Activated T-helper 1 cell treated with anti-CD3 and anti-CD28 coated beads, Interleukin-12 subunit alpha, Interleukin-12 subunit beta, Interleukin-2, Interleukin-4 antibody, amounts not matched to agents 30 ng/mL and 10 ng/mL and 1 ng/mL, durations not matched to agents 14 hours and 24 hours and 36 hours (primary cell): ENCODE results near the gene KIF18A. TPM values are rescaled to one million over a fixed set of nuclear protein-coding genes. Genes with fewer than 3 reads are reported as not detected.
"Not testable (repeated sequence)": the region's sequence is repeated elsewhere in the genome, so short reads cannot be mapped to it uniquely, and the experiment has no call there.

Experiments used
- DNase-seq: peaks from one replicate; pipeline ENCODE4 v3.0.0; 2021; ENCODE audit warnings: low spot score
- H3K27ac Mint-ChIP-seq: one replicate; pipeline ENCODE4 v1.8.0; 2021; ENCODE audit warnings: mild to moderate bottlenecking, mixed read lengths
- H3K27me3 Mint-ChIP-seq: one replicate; pipeline ENCODE4 v1.8.0; 2022; ENCODE audit warnings: mild to moderate bottlenecking, moderate library complexity, mixed read lengths; ENCODE audit not compliant: insufficient read depth
- H3K36me3 Mint-ChIP-seq: one replicate; pipeline ENCODE4 v1.8.0; 2021; ENCODE audit warnings: low read depth, mixed read lengths
- H3K4me1 Mint-ChIP-seq: one replicate; pipeline ENCODE4 v1.8.0; 2021; ENCODE audit warnings: low read depth, mixed read lengths
- H3K4me3 Mint-ChIP-seq: one replicate; pipeline ENCODE4 v1.8.0; 2021; ENCODE audit warnings: mild to moderate bottlenecking, moderate library complexity, mixed read lengths
- H3K9me3 Mint-ChIP-seq: one replicate; pipeline ENCODE4 v1.8.0; 2021; ENCODE audit warnings: mixed read lengths
- intact Hi-C: fragments of 100-400 bp; cut with micrococcal nuclease; formaldehyde crosslinking; loops from one replicate; pipeline ENCODE4 v1.15.1; 2024
- total RNA-seq: library from RNA; stranded (reverse); gene quantifications from 2 replicates; pipeline ENCODE4 v1.2.3, GENCODE V29; 2022

The KIF18A gene
- total RNA-seq, 1 donor from 2014 or later: 13.1 TPM

GRCh38 chr11:28102300-28102699 is 5.7 kb downstream of the KIF18A start:
- H3K27me3 Mint-ChIP-seq, H3K36me3 Mint-ChIP-seq, H3K9me3 Mint-ChIP-seq, DNase-seq, H3K27ac Mint-ChIP-seq, H3K4me3 Mint-ChIP-seq: not testable (repeated sequence)
- intact Hi-C loops: loop anchor here (10.0 kb wide), 1 partner anchor 223 kb away; no protein-coding TSS in a partner anchor
- H3K4me1 Mint-ChIP-seq: peaks cover 50% of the 10 kb centered on the region

GRCh38 chr11:28100665-28101064 is 7.3 kb downstream of the KIF18A start:
- Mint-ChIP-seq H3K27ac (no peak overlapping the region), H3K27me3 (no peaks in the 10 kb centered on the region), H3K9me3 (no peaks in the 10 kb centered on the region), H3K4me1 (peaks cover 39% of the 10 kb centered on the region), H3K4me3 (no peak overlapping the region), H3K36me3 (peaks cover 9% of the 10 kb centered on the region)
- intact Hi-C loops: loop anchor here (10.0 kb wide), 1 partner anchor 224 kb away; no protein-coding TSS in a partner anchor
- DNase-seq: no peak

- intact Hi-C loops: loop anchor here (1.0 to 10.0 kb wide), 2 partner anchors 8 to 225 kb away; no protein-coding TSS in a partner anchor
- Mint-ChIP-seq H3K36me3 (peaks cover 15% of the 10 kb centered on the region), H3K9me3 (no peaks in the 10 kb centered on the region), H3K4me3 (no peak overlapping the region), H3K27ac (no peak overlapping the region), H3K27me3 (no peaks in the 10 kb centered on the region), H3K4me1 (peaks cover 33% of the 10 kb centered on the region)
- DNase-seq: no peak
Observed at GRCh38 chr11:28099715-28100114, 8.2 kb downstream of the KIF18A start.

- DNase-seq: no peak
- peaks cover 26% of the 10 kb centered on the region for H3K4me1 Mint-ChIP-seq
- peak overlapping the region; percentile 9 for H3K27ac Mint-ChIP-seq
- H3K27me3 Mint-ChIP-seq: no peaks in the 10 kb centered on the region
- H3K9me3 Mint-ChIP-seq: no peaks in the 10 kb centered on the region
- intact Hi-C loops: no loop called here
- no peak overlapping the region for H3K4me3 Mint-ChIP-seq
- H3K36me3 Mint-ChIP-seq: peaks cover 15% of the 10 kb centered on the region
Observed at GRCh38 chr11:28098257-28098656, 9.7 kb downstream of the KIF18A start.

- no peak for DNase-seq
- H3K4me3 Mint-ChIP-seq: no peak overlapping the region
- no peaks in the 10 kb centered on the region for H3K4me1 Mint-ChIP-seq
- no peaks in the 10 kb centered on the region for H3K27me3 Mint-ChIP-seq
- intact Hi-C loops: no loop called here
- H3K9me3 Mint-ChIP-seq: no peaks in the 10 kb centered on the region
- peaks cover 17% of the 10 kb centered on the region for H3K36me3 Mint-ChIP-seq
- no peak overlapping the region for H3K27ac Mint-ChIP-seq
Observed at GRCh38 chr11:28092786-28093185, 15.2 kb downstream of the KIF18A start.

- no peaks in the 10 kb centered on the region for H3K27me3 Mint-ChIP-seq
- no peak overlapping the region for H3K4me3 Mint-ChIP-seq
- no peak for DNase-seq
Observed at GRCh38 chr11:28090052-28090749, 17.8 kb downstream of the KIF18A start.

GRCh38 chr11:28089378-28089777 is 18.6 kb downstream of the KIF18A start:
- Mint-ChIP-seq H3K36me3 (peaks cover 19% of the 10 kb centered on the region), H3K27me3 (no peaks in the 10 kb centered on the region), H3K27ac (no peak overlapping the region), H3K4me3 (no peak overlapping the region), H3K9me3 (no peaks in the 10 kb centered on the region), H3K4me1 (no peaks in the 10 kb centered on the region)
- no peak for DNase-seq
- intact Hi-C loops: no loop called here

More at GRCh38 chr11:28090052-28090749, 17.8 kb downstream of the KIF18A start:
- H3K27ac Mint-ChIP-seq: no peak overlapping the region
- H3K4me1 Mint-ChIP-seq: no peaks in the 10 kb centered on the region
- intact Hi-C loops: loop anchor here (2.0 kb wide), 1 partner anchor 17 kb away; no protein-coding TSS in a partner anchor
- H3K36me3 Mint-ChIP-seq: peaks cover 21% of the 10 kb centered on the region
- no peaks in the 10 kb centered on the region for H3K9me3 Mint-ChIP-seq

GRCh38 chr11:28087693-28088092 is 20.3 kb downstream of the KIF18A start:
- H3K4me1 Mint-ChIP-seq, DNase-seq, intact Hi-C loops, H3K27me3 Mint-ChIP-seq, H3K27ac Mint-ChIP-seq, H3K4me3 Mint-ChIP-seq, H3K9me3 Mint-ChIP-seq: not testable (repeated sequence)
- H3K36me3 Mint-ChIP-seq: peaks cover 19% of the 10 kb centered on the region

GRCh38 chr11:28087192-28087591 is 20.8 kb downstream of the KIF18A start:
- H3K4me3 Mint-ChIP-seq, H3K27me3 Mint-ChIP-seq, DNase-seq, H3K9me3 Mint-ChIP-seq, H3K27ac Mint-ChIP-seq, intact Hi-C loops, H3K4me1 Mint-ChIP-seq: not testable (repeated sequence)
- H3K36me3 Mint-ChIP-seq: peaks cover 19% of the 10 kb centered on the region

GRCh38 chr11:28086569-28086968 is 21.4 kb downstream of the KIF18A start:
- H3K4me3 Mint-ChIP-seq: no peak overlapping the region
- no peaks in the 10 kb centered on the region for H3K27me3 Mint-ChIP-seq
- DNase-seq: no peak
- no peak overlapping the region for H3K27ac Mint-ChIP-seq
- no peaks in the 10 kb centered on the region for H3K4me1 Mint-ChIP-seq
- intact Hi-C loops: no loop called here
- H3K36me3 Mint-ChIP-seq: peaks cover 21% of the 10 kb centered on the region
- no peaks in the 10 kb centered on the region for H3K9me3 Mint-ChIP-seq

GRCh38 chr11:28083118-28083517 is 24.8 kb downstream of the KIF18A start:
- no peaks in the 10 kb centered on the region for H3K9me3 Mint-ChIP-seq
- peaks cover 25% of the 10 kb centered on the region for H3K36me3 Mint-ChIP-seq
- intact Hi-C loops: no loop called here
- no peaks in the 10 kb centered on the region for H3K4me1 Mint-ChIP-seq
- DNase-seq: no peak
- no peak overlapping the region for H3K27ac Mint-ChIP-seq
- no peak overlapping the region for H3K4me3 Mint-ChIP-seq
- no peaks in the 10 kb centered on the region for H3K27me3 Mint-ChIP-seq

GRCh38 chr11:28077521-28077920 is 30.4 kb downstream of the KIF18A start:
- Mint-ChIP-seq H3K9me3 (no peaks in the 10 kb centered on the region), H3K27ac (no peak overlapping the region), H3K36me3 (peaks cover 23% of the 10 kb centered on the region), H3K4me1 (no peaks in the 10 kb centered on the region), H3K4me3 (no peak overlapping the region), H3K27me3 (no peaks in the 10 kb centered on the region)
- intact Hi-C loops: no loop called here
- no peak for DNase-seq

- H3K9me3 Mint-ChIP-seq: no peaks in the 10 kb centered on the region
- no peak for DNase-seq
- H3K27ac Mint-ChIP-seq: no peak overlapping the region
- H3K4me3 Mint-ChIP-seq: no peak overlapping the region
- intact Hi-C loops: no loop called here
- H3K27me3 Mint-ChIP-seq: no peaks in the 10 kb centered on the region
- H3K36me3 Mint-ChIP-seq: peaks cover 23% of the 10 kb centered on the region
- H3K4me1 Mint-ChIP-seq: no peaks in the 10 kb centered on the region
Observed at GRCh38 chr11:28072321-28072720, 35.6 kb downstream of the KIF18A start.
